Lung (tissue), 12 donors: Measurements from ENCODE around the gene HAX1. TPM values are rescaled to one million over a fixed set of nuclear protein-coding genes. Genes with fewer than 3 reads are reported as not detected.

Source experiments
- ATAC-seq: fragments of 200-7000 bp; cut with Tn5 transposase; one replicate; pipeline ENCODE4 v1.9.1; 2020; ENCODE audit warnings: moderate number of reproducible peaks; ENCODE audit not compliant: insufficient read depth, low FRiP score
- DNase-seq, 3 donors: peaks; one replicate each; pipeline ENCODE4 v3.0.0-alpha.2; 2013 to 2017
- H3K27ac ChIP-seq, 2 donors: one replicate each; pipeline ENCODE4 v1.5.1; 2013; ENCODE audit warnings: mild to moderate bottlenecking in 2 of 2, moderate library complexity in 2 of 2, control low read depth in 1 of 2, inconsistent platforms in 1 of 2, low read depth in 1 of 2, low read length in 1 of 2
- H3K27me3 ChIP-seq, 3 donors: one replicate each; pipeline ENCODE4 v1.5.1; 2013; ENCODE audit warnings: low read length in 2 of 3; ENCODE audit not compliant: control insufficient read depth in 3 of 3, insufficient read depth in 3 of 3
- H3K36me3 ChIP-seq, 4 donors: one replicate each; pipeline ENCODE4 v1.5.1; 2013; ENCODE audit warnings: low read length in 4 of 4, mild to moderate bottlenecking in 1 of 4, moderate library complexity in 1 of 4; ENCODE audit not compliant: control insufficient read depth in 4 of 4, insufficient read depth in 4 of 4
- H3K4me1 ChIP-seq, 5 donors: one replicate each; pipeline ENCODE4 v1.5.1; 2013; ENCODE audit warnings: low read length in 5 of 5, mild to moderate bottlenecking in 2 of 5, moderate library complexity in 1 of 5; ENCODE audit not compliant: control insufficient read depth in 5 of 5, insufficient read depth in 5 of 5
- H3K4me3 ChIP-seq: one replicate; pipeline ENCODE4 v1.5.1; 2013; ENCODE audit warnings: mild to moderate bottlenecking, control low read depth, moderate library complexity
- H3K9ac ChIP-seq, 2 donors: one replicate each; pipeline ENCODE4 v1.5.1; 2013; ENCODE audit warnings: low read length in 2 of 2, control low read depth in 1 of 2; ENCODE audit not compliant: insufficient read depth in 1 of 2
- H3K9me3 ChIP-seq, 4 donors: one replicate each; pipeline ENCODE4 v1.5.1; 2013; ENCODE audit warnings: low read length in 3 of 4, mild to moderate bottlenecking in 1 of 4, moderate library complexity in 1 of 4; ENCODE audit not compliant: control insufficient read depth in 4 of 4, insufficient read depth in 3 of 4
- WGBS, 2 donors: extraction: QIAGEN DNeasy Blood & Tissue Kit; methylation state at CpG; one replicate each; pipeline ENCODE4 v1.1.7; 2013; 5-methylcytosine and 5-hydroxymethylcytosine counted together
- polyA plus RNA-seq, 2 donors: library from polyadenylated mRNA; stranded (reverse); fragments of 200-250 nt; gene quantifications; one replicate each; pipeline ENCODE4 v1.2.1, GENCODE V29; 2013
- total RNA-seq, 2 donors: library from RNA; depleted of rRNA in 1 of 2; stranded (reverse); fragments of >200 nt in 1 of 2; gene quantifications; one replicate each; pipeline ENCODE4 v1.2.1, GENCODE V29; 2014 to 2021
- TF ChIP-seq, protein P1 (sequence below): IDR thresholded peaks from 2 replicates; pipeline ENCODE4 v1.5.1; 2012; ENCODE audit warnings: mild to moderate bottlenecking; ENCODE audit errors: control extremely low read depth, extremely low read depth
- donor health status: control.
- donor health status: control.
- donor health status: Bipolar disorder and iron deficiency.
- donor health status: healthy.
- donor health status: DM: yes; HTN: yes; CAD: no.

HAX1 gene
- total and polyA plus RNA-seq, 4 donors, result 42.7 to 168 (median 89.5) TPM

DNA sequence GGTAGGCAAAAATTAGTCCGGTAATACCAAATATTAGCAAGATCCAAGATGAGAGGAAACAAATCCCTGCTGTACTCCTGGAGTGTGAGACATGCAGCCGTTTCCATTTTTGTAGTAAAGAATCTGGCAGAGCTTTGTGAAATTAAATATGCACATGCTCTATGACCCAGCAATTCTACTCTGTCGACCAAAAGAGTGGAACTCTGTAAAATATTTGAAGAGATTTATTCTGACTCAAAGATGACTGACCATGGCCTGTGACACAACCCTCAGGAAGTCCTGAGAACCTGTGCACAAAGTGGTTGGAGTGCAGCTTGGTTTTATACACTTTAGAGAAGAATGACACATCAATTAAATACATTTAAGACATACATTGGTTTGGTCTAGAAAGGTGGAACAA is 16.2 kb downstream of the HAX1 start:
- ATAC-seq (no peak), DNase-seq (no peak)
- no peaks in the 10 kb centered on the region for H3K36me3 ChIP-seq
- no peak overlapping the region for H3K27ac ChIP-seq
- no peak overlapping the region for H3K4me3 ChIP-seq
- no peaks in the 10 kb centered on the region for H3K9me3 ChIP-seq
- H3K27me3 ChIP-seq, result no peaks in the 10 kb centered on the region
- no peak overlapping the region for H3K9ac ChIP-seq
- TF ChIP-seq, protein P1, sequence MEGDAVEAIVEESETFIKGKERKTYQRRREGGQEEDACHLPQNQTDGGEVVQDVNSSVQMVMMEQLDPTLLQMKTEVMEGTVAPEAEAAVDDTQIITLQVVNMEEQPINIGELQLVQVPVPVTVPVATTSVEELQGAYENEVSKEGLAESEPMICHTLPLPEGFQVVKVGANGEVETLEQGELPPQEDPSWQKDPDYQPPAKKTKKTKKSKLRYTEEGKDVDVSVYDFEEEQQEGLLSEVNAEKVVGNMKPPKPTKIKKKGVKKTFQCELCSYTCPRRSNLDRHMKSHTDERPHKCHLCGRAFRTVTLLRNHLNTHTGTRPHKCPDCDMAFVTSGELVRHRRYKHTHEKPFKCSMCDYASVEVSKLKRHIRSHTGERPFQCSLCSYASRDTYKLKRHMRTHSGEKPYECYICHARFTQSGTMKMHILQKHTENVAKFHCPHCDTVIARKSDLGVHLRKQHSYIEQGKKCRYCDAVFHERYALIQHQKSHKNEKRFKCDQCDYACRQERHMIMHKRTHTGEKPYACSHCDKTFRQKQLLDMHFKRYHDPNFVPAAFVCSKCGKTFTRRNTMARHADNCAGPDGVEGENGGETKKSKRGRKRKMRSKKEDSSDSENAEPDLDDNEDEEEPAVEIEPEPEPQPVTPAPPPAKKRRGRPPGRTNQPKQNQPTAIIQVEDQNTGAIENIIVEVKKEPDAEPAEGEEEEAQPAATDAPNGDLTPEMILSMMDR, result no peak
- 73 to 80% methylated on average over 3 of the region's 3 CpGs for WGBS, 2 donors
- no peaks in the 10 kb centered on the region for H3K4me1 ChIP-seq

DNA sequence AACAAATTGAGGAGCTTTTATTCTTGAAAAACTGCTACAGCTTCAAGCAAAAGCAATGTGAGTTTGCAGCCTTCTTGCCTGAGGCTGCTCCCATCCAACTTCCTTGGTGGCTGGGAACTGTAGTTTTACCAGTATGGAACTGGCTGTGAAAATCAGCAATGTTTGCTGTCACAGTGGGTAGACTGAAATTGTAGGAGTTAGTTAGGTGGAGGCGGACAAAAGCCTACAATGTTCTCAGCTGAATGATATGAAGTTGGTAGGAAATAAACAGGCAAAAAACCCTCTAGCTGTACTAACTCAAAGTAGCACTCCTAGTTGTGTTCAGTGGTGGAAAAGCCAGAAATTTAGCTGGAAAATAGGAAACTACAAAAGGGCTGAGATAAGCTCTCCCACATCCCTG is 18.5 kb downstream of the HAX1 start:
- H3K36me3 ChIP-seq, result no peaks in the 10 kb centered on the region
- no peaks in the 10 kb centered on the region for H3K4me1 ChIP-seq
- TF ChIP-seq, protein P1, result no peak
- peaks cover 0 to 10% (median 3%) of the 10 kb centered on the region in 4 donors for H3K9me3 ChIP-seq
- ATAC-seq (no peak), DNase-seq (no peak)
- no peak overlapping the region for H3K4me3 ChIP-seq
- 84 to 100% methylated on average over 1 of the region's 1 CpG for WGBS, 2 donors
- no peak overlapping the region for H3K27ac ChIP-seq
- H3K27me3 ChIP-seq, result no peaks in the 10 kb centered on the region
- no peak overlapping the region for H3K9ac ChIP-seq

DNA sequence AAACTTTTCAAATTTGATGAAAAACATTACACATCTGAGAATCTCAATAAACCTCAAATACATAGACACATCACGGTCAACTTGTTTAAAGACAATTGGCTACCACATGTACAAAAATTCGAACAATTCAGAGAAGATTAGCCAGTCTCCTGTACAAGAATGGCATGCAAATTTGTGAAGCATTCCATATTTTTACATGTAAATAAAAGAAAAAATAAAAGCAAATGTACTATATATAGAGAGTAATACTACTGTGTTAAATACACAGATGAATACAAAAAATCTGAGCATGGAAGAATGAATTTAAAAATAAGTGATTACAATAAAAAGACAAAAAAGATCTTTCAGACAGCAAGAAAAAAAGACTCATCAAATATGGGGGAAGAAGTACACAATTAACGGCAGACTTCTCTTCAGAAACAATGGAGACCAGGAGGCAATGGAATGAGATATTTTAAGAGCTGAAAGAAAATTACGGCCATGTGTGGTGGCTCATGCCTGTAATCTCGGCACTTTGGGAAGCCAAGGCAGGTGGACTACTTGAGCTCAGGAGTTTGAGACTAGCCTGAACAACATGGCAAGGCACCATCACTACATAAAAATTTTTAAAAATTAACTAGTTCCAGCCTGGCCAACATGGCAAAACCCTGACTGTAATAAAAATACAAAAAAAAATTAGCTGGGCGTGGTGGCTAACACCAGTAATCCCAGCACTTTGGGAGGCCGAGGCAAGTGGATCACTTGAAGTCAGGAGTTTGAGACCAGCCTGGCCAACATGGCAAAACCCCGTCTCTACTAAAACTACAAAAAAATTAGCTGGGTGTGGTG is 23.2 kb downstream of the HAX1 start:
- no peaks in the 10 kb centered on the region for H3K27me3 ChIP-seq
- no peak overlapping the region for H3K27ac ChIP-seq
- no peaks in the 10 kb centered on the region for H3K4me1 ChIP-seq
- no peak overlapping the region for H3K9ac ChIP-seq
- no peak overlapping the region for H3K4me3 ChIP-seq
- TF ChIP-seq, protein P1, result no peak
- ATAC-seq (no peak), DNase-seq (no peak)
- no peaks in the 10 kb centered on the region for H3K36me3 ChIP-seq
- H3K9me3 ChIP-seq, result peaks cover 0 to 10% (median 3%) of the 10 kb centered on the region in 4 donors
- 85 to 88% methylated on average over 8 of the region's 8 CpGs for WGBS, 2 donors
